Measurements from ENCODE around the gene LPA. TPM values are rescaled to one million over a fixed set of nuclear protein-coding genes. Genes with fewer than 3 reads are reported as not detected.

Gene LPA
- total and polyA plus RNA-seq, 2 donors (not counting 1 experiment from before 2014, with no cell fraction given), result not detected

DNA sequence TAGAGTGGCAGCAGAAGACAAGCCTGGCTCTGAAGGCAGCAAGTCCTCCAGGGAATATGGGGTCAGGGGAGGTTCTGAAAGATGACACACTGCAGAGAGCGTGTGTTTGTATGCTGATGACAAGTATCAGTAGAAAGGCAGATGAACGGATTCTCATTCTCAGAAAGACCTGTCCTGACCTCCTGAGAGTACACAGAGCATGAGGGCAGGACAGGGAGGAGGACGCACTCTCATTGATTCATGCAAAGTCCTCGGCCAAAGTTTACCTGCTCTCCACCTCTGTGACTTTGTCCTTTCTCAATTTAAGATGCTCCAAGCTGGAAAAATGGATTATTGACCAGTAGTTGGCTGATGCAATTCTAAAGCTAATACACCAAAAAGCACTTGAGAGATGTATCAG, 156.7 kb downstream of the LPA start:
- H3K4me3 Mint-ChIP-seq, result no peak overlapping the region
- ChIA-PET POLR2A (no interaction called here), CTCF (interaction anchor here (1.2 kb wide), 1 partner anchor 12 kb away, joined by 5 read pairs; no protein-coding TSS in a partner anchor)
- Histone ChIP-seq H3K9me3 (ENCODE audit: control extremely low read depth in 1 of 3, control insufficient read depth in 2 of 3, insufficient read depth in 1 of 3, low read length in 2 of 3) (peaks cover 0 to 3% (median 0%) of the 10 kb centered on the region in 3 donors), H3K4me1 (ENCODE audit: control insufficient read depth in 2 of 2, insufficient read depth in 2 of 2, low read length in 2 of 2) (no peaks in the 10 kb centered on the region), H3K36me3 (replicated peaks in 1 of 2; ENCODE audit: control extremely low read depth in 1 of 2, control insufficient read depth in 1 of 2, extremely low read depth in 1 of 2, insufficient read depth in 2 of 2, low read length in 1 of 2) (no peaks in the 10 kb centered on the region), H4K20me1 (ENCODE audit: control insufficient read depth, insufficient read depth, low read length, poor library complexity, severe bottlenecking) (no peaks in the 10 kb centered on the region), H3K79me2 (ENCODE audit: control insufficient read depth, insufficient read depth, low read length) (no peaks in the 10 kb centered on the region), H3K4me2 (replicated peaks; ENCODE audit: low read depth, low read length, poor library complexity, severe bottlenecking) (no peak overlapping the region), H3K27me3 (replicated peaks in 1 of 4; ENCODE audit: control extremely low read depth in 1 of 4, control insufficient read depth in 3 of 4, insufficient read depth in 4 of 4, low read length in 3 of 4) (no peaks in the 10 kb centered on the region), H2AFZ (ENCODE audit: insufficient read depth, low read depth, low read length, poor library complexity, severe bottlenecking) (no peak overlapping the region), H3K27ac (ENCODE audit: low read length in 2 of 2) (no peak overlapping the region), H3K9ac (ENCODE audit: low read length) (no peak overlapping the region), H3K4me3 (ENCODE audit: control extremely low read depth in 1 of 5, extremely low read depth in 1 of 5, insufficient read depth in 1 of 5, low read depth in 2 of 5, low read length in 4 of 5) (no peak overlapping the region)
- ATAC-seq (ENCODE audit: low read depth) (no peak), DNase-seq (no peak)
- H3K4me1 Mint-ChIP-seq, result no peaks in the 10 kb centered on the region
- H3K27me3 Mint-ChIP-seq, result peaks cover 41% of the 10 kb centered on the region
- 88% methylated on average over 2 of the region's 4 CpGs for WGBS (ENCODE audit: insufficient coverage)
- no peak for TF ChIP-seq EZH2 (IDR thresholded peaks at IDR 0.05; ENCODE audit: borderline replicate concordance, insufficient read depth, low read depth, low read length, poor library complexity, severe bottlenecking)
- TF ChIP-seq, protein P1, sequence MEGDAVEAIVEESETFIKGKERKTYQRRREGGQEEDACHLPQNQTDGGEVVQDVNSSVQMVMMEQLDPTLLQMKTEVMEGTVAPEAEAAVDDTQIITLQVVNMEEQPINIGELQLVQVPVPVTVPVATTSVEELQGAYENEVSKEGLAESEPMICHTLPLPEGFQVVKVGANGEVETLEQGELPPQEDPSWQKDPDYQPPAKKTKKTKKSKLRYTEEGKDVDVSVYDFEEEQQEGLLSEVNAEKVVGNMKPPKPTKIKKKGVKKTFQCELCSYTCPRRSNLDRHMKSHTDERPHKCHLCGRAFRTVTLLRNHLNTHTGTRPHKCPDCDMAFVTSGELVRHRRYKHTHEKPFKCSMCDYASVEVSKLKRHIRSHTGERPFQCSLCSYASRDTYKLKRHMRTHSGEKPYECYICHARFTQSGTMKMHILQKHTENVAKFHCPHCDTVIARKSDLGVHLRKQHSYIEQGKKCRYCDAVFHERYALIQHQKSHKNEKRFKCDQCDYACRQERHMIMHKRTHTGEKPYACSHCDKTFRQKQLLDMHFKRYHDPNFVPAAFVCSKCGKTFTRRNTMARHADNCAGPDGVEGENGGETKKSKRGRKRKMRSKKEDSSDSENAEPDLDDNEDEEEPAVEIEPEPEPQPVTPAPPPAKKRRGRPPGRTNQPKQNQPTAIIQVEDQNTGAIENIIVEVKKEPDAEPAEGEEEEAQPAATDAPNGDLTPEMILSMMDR (IDR thresholded peaks at IDR 0.05), result no peak
- peaks cover 6% of the 10 kb centered on the region for H3K9me3 Mint-ChIP-seq (ENCODE audit: insufficient read depth)
- intact Hi-C loops (cut with micrococcal nuclease), result no loop called here
- no peak overlapping the region for H3K27ac Mint-ChIP-seq

DNA sequence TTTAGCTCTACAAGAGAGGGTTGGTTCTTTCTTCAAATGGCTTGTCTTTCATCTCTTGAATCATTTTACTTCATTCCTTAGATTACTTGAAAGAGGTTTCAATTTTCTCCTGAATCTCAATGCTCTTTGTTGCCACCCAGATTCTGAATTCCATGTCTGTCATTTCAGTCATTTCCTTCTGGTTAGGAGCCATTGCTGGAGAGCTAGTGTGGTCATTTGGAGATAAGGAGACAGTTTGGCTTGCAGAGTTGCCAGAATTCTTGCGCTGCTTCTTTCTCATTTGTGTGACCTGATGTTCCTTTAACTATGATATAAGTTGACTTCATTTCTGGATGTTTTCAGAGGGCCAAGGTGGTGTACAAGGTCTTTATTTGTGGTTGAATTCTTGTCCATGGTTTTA, 158.1 kb downstream of the LPA start:
- POLR2A ChIA-PET, result no interaction called here
- Histone ChIP-seq H3K4me3 (ENCODE audit: control extremely low read depth in 1 of 5, extremely low read depth in 1 of 5, insufficient read depth in 1 of 5, low read depth in 2 of 5, low read length in 4 of 5) (no peak overlapping the region), H2AFZ (ENCODE audit: insufficient read depth, low read depth, low read length, poor library complexity, severe bottlenecking) (no peak overlapping the region), H3K4me2 (replicated peaks; ENCODE audit: low read depth, low read length, poor library complexity, severe bottlenecking) (no peak overlapping the region), H4K20me1 (ENCODE audit: control insufficient read depth, insufficient read depth, low read length, poor library complexity, severe bottlenecking) (no peaks in the 10 kb centered on the region), H3K79me2 (ENCODE audit: control insufficient read depth, insufficient read depth, low read length) (no peaks in the 10 kb centered on the region), H3K9ac (ENCODE audit: low read length) (no peak overlapping the region), H3K9me3 (ENCODE audit: control extremely low read depth in 1 of 3, control insufficient read depth in 2 of 3, insufficient read depth in 1 of 3, low read length in 2 of 3) (peaks cover 0 to 3% (median 0%) of the 10 kb centered on the region in 3 donors), H3K36me3 (replicated peaks in 1 of 2; ENCODE audit: control extremely low read depth in 1 of 2, control insufficient read depth in 1 of 2, extremely low read depth in 1 of 2, insufficient read depth in 2 of 2, low read length in 1 of 2) (no peaks in the 10 kb centered on the region), H3K27me3 (replicated peaks in 1 of 4; ENCODE audit: control extremely low read depth in 1 of 4, control insufficient read depth in 3 of 4, insufficient read depth in 4 of 4, low read length in 3 of 4) (no peaks in the 10 kb centered on the region), H3K27ac (ENCODE audit: low read length in 2 of 2) (no peak overlapping the region), H3K4me1 (ENCODE audit: control insufficient read depth in 2 of 2, insufficient read depth in 2 of 2, low read length in 2 of 2) (no peaks in the 10 kb centered on the region)
- WGBS (ENCODE audit: insufficient coverage), result 100% methylated on average over 1 of the region's 1 CpG
- CTCF ChIA-PET, result interaction anchor here (1.4 kb wide), 1 partner anchor 14 kb away, joined by 5 read pairs; no protein-coding TSS in a partner anchor
- Mint-ChIP-seq H3K27ac (no peak overlapping the region), H3K9me3 (ENCODE audit: insufficient read depth) (peaks cover 6% of the 10 kb centered on the region), H3K27me3 (peaks cover 35% of the 10 kb centered on the region), H3K4me3 (no peak overlapping the region), H3K4me1 (no peaks in the 10 kb centered on the region)
- no peak for ATAC-seq (ENCODE audit: low read depth)
- intact Hi-C loops (cut with micrococcal nuclease), result no loop called here
- DNase-seq, result no peak
- TF ChIP-seq EZH2 (IDR thresholded peaks at IDR 0.05; ENCODE audit: borderline replicate concordance, insufficient read depth, low read depth, low read length, poor library complexity, severe bottlenecking), result no peak
- TF ChIP-seq, protein P1 (IDR thresholded peaks at IDR 0.05), result no peak
